Peyer's patch (tissue), 4 donors: ENCODE measurements around the gene ELMO1. TPM values are rescaled to one million over a fixed set of nuclear protein-coding genes. Genes with fewer than 3 reads are reported as not detected.
"Not testable (repeated sequence)": the region's sequence is repeated elsewhere in the genome, so short reads cannot be mapped to it uniquely, and the experiment has no call there.

Experiments used
- DNase-seq, 3 donors: peaks; one replicate each; pipeline ENCODE4 v3.0.0-alpha.2; 2017 to 2019
- H3K27ac ChIP-seq, 4 donors: fragments of 200-600 bp; sonication (generic); one replicate each; pipeline ENCODE4 v1.5.1; 2016 to 2019
- H3K27me3 ChIP-seq, 2 donors: fragments of 200-600 bp; sonication (generic); one replicate each; pipeline ENCODE4 v1.5.1; 2019
- H3K36me3 ChIP-seq, 3 donors: fragments of 200-600 bp; sonication (generic); one replicate each; pipeline ENCODE4 v1.5.1; 2016 to 2019
- H3K4me1 ChIP-seq, 4 donors: fragments of 200-600 bp; sonication (generic); one replicate each; pipeline ENCODE4 v1.5.1; 2016 to 2019
- H3K4me3 ChIP-seq, 4 donors: fragments of 200-600 bp; sonication (generic); 1 replicate in 3 of 4; 2 replicates in 1 of 4; pipeline ENCODE4 v1.5.1; 2016 to 2019; ENCODE audit warnings: mild to moderate bottlenecking in 1 of 4
- H3K9me3 ChIP-seq, 4 donors: fragments of 200-600 bp; sonication (generic); one replicate each; pipeline ENCODE4 v1.5.1; 2016 to 2019; ENCODE audit warnings: mild to moderate bottlenecking in 1 of 4
- POLR2A ChIP-seq, 2 donors: fragments of 450-650 bp; IDR thresholded peaks; one replicate each; pipeline ENCODE4 v1.5.1; 2017; ENCODE audit warnings: antibody characterized with exemption in 2 of 2, mild to moderate bottlenecking in 2 of 2, moderate library complexity in 2 of 2
- total RNA-seq, 4 donors: library from RNA; depleted of rRNA; stranded (reverse); fragments of >200 nt; gene quantifications; one replicate each; pipeline ENCODE4 v1.1.0, GENCODE V29; 2016
- TF ChIP-seq, protein P1 (sequence below), 6 experiments: fragments of 450-650 bp in 4 of 6; fragments of 200-600 bp in 2 of 6; sonication (generic) in 1 of 6; IDR thresholded peaks; one replicate each; pipeline ENCODE4 v1.5.1; 2017 to 2019; ENCODE audit warnings: antibody characterized with exemption in 6 of 6, mild to moderate bottlenecking in 3 of 6, moderate library complexity in 1 of 6

Gene ELMO1
- total RNA-seq, 4 donors from 2014 or later: 43.1 to 381 (median 72.2) TPM

DNA sequence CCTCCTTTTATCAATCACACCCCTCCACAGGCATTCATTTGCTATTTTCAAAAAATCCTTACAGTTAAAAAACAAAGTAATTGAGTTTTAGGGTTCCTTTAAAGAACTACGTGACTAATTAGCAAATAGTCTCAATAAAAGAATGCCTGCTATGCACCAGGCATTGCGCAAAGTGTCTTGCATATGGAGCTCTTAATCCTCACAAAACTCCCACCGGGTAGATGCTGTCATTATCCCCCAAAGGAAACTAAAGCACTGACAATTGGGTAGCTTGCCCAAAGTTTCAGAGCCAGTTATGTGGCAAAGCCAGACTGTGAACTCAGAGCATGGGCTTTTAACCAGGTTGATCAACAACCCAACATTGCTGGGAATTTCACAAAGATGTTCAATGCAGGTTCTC lies 305.7 kb downstream of the ELMO1 start:
- no peaks in the 10 kb centered on the region for H3K36me3 ChIP-seq
- no peak overlapping the region for H3K4me3 ChIP-seq
- no peak overlapping the region for H3K27ac ChIP-seq
- DNase-seq: no peak
- no peak for TF ChIP-seq POLR2A (IDR thresholded peaks at IDR 0.05)
- TF ChIP-seq, protein P1, sequence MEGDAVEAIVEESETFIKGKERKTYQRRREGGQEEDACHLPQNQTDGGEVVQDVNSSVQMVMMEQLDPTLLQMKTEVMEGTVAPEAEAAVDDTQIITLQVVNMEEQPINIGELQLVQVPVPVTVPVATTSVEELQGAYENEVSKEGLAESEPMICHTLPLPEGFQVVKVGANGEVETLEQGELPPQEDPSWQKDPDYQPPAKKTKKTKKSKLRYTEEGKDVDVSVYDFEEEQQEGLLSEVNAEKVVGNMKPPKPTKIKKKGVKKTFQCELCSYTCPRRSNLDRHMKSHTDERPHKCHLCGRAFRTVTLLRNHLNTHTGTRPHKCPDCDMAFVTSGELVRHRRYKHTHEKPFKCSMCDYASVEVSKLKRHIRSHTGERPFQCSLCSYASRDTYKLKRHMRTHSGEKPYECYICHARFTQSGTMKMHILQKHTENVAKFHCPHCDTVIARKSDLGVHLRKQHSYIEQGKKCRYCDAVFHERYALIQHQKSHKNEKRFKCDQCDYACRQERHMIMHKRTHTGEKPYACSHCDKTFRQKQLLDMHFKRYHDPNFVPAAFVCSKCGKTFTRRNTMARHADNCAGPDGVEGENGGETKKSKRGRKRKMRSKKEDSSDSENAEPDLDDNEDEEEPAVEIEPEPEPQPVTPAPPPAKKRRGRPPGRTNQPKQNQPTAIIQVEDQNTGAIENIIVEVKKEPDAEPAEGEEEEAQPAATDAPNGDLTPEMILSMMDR (IDR thresholded peaks at IDR 0.05): no peak
- peaks cover 0 to 8% (median 0%) of the 10 kb centered on the region in 4 donors for H3K9me3 ChIP-seq
- no peaks in the 10 kb centered on the region for H3K4me1 ChIP-seq
- H3K27me3 ChIP-seq: no peaks in the 10 kb centered on the region

DNA sequence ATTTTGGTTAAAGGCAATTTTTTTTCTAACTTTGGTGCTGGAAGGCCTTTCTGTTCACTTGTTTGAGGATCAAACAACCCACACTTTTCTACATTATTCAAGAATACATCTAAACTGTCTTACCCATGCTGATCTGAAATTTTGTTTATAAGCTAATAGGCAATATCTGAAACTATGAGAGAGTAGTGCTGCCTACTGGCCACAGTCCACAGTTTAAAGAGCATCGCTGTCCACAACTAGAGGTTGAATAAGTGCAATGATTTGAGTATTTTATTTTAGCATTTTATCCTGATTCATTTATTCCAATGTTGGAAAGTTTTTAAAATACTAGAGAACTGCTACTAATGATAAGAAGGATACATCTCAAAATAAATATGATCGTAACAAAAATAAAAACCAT lies 306.9 kb downstream of the ELMO1 start:
- DNase-seq: no peak
- no peaks in the 10 kb centered on the region for H3K36me3 ChIP-seq
- H3K4me3 ChIP-seq: no peak overlapping the region
- TF ChIP-seq POLR2A (IDR thresholded peaks at IDR 0.05): no peak
- TF ChIP-seq, protein P1 (IDR thresholded peaks at IDR 0.05): peak in 2 of 6 experiments; percentile 5 to 12
- H3K27ac ChIP-seq: no peak overlapping the region
- peaks cover 0 to 8% (median 0%) of the 10 kb centered on the region in 4 donors for H3K9me3 ChIP-seq
- H3K4me1 ChIP-seq: no peaks in the 10 kb centered on the region
- no peaks in the 10 kb centered on the region for H3K27me3 ChIP-seq

DNA sequence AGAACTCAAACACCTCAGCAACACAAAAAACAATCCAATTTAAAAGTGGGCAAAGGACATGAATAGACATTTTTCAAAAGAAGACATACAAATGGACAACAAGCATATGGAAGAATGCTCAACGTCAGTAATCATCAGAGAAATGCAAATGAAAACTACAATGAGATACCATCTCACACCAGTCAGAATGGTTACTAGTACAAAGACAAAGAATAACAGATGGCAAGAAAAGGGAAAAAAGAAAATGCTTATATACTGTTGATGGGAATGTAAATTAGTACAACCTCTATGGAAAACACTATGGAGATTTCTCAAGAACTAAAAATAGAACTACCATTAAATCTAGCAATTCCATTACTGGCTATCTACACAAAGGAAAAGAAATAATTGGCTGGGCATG lies 314.8 kb downstream of the ELMO1 start:
- not testable (repeated sequence) for DNase-seq, H3K4me1 ChIP-seq, H3K4me3 ChIP-seq, H3K9me3 ChIP-seq, H3K27ac ChIP-seq, H3K27me3 ChIP-seq, H3K36me3 ChIP-seq

DNA sequence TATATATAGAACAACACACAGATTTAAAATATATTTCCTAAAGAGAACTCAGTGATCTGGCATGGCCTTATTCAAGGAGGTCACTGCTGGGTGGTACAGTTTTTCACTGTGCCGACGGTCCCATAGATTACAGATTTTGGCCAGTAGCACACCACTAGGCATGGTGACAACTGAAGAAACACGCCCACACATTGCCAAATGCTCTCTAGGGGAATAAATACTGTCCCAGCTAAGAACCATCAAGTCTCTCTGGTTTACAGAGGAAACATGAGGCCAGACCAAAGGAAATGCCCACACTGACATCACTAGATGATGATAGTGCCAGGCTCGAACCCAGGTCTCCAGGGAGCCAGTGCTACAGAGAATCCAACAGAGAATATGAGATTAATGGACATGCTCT lies 316.8 kb downstream of the ELMO1 start:
- no peak for TF ChIP-seq POLR2A (IDR thresholded peaks at IDR 0.05)
- TF ChIP-seq, protein P1 (IDR thresholded peaks at IDR 0.05): no peak
- Histone ChIP-seq H3K27ac (no peak overlapping the region), H3K4me3 (no peak overlapping the region), H3K27me3 (no peaks in the 10 kb centered on the region), H3K36me3 (no peaks in the 10 kb centered on the region), H3K4me1 (no peaks in the 10 kb centered on the region), H3K9me3 (no peaks in the 10 kb centered on the region)
- DNase-seq: no peak

DNA sequence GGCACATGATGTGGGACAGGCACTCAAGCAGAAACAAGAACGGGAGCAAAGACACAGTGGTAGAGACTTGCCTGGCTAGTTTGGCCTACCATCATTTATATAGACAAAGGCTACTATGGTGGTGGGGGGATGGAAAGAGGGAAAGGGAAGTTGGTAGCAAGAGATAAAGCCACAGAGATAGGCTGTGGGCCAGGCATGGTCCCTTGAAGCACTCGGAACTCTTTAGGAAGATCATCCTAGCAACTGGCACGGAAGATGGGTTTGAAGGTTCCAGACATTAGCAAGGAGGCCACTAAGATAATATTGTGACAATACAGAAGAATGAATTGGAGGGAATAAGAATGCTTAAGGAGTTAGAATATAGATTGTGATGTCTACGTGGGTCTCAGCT lies 319.6 kb downstream of the ELMO1 start:
- Histone ChIP-seq H3K27me3 (no peaks in the 10 kb centered on the region), H3K4me1 (no peaks in the 10 kb centered on the region), H3K36me3 (no peaks in the 10 kb centered on the region), H3K9me3 (no peaks in the 10 kb centered on the region), H3K4me3 (no peak overlapping the region), H3K27ac (peak overlapping the region in 1 of 4 donors; percentile 30)
- DNase-seq: no peak
- TF ChIP-seq, protein P1 (IDR thresholded peaks at IDR 0.05): no peak
- TF ChIP-seq POLR2A (IDR thresholded peaks at IDR 0.05): no peak

DNA sequence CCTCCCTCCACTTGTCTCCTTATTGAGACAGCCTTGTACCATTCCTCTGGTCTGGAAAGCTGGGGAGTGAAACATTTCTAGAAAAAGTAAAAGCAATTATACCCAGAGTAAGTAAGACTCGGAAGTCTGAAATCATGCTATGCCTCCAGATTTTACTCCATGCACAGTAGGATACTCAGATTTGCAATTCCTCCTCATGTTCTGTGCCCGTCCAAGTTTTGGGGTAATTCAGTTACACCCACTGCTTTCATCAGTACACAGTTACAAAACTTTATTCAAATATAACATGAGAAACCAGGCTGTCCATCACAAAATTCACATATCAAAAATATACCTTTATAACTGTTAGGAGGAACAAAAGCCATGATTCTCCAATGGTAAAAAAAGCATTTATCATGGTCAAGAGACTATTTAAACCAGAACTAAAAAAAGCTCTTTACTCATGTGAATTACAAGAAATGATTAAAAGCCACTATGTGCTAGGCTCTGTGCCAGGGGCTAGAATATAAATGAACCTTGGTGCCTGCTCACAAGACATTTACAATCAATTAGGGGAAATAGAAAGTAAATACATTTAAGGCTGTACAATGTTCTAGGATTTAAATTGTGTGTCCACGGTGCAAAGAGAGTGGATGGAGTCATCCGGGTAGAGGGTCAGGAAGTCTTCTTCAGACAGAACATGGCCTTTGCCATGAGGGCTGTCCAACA lies 320.2 kb downstream of the ELMO1 start:
- Histone ChIP-seq H3K27ac (peak overlapping the region in 1 of 4 donors; percentile 30), H3K4me3 (no peak overlapping the region), H3K27me3 (no peaks in the 10 kb centered on the region), H3K4me1 (no peaks in the 10 kb centered on the region), H3K36me3 (no peaks in the 10 kb centered on the region), H3K9me3 (no peaks in the 10 kb centered on the region)
- no peak for DNase-seq
- TF ChIP-seq, protein P1 (IDR thresholded peaks at IDR 0.05): no peak
- TF ChIP-seq POLR2A (IDR thresholded peaks at IDR 0.05): no peak
